Stimulated activated CD4-positive, alpha-beta T cell treated with anti-CD3 and anti-CD28 coated beads, Interleukin-1b, Interleukin-23, amount 100 ng/mL, for 1 hour (primary cell): ENCODE results near the gene HDDC3.
"Not testable (repeated sequence)": the region's sequence is repeated elsewhere in the genome, so short reads cannot be mapped to it uniquely, and the experiment has no call there.

Source experiments
- DNase-seq, 2 donors: peaks; one replicate each; pipeline ENCODE4 v3.0.0-alpha.2; 2020; ENCODE audit warnings: low read depth in 2 of 2

HDDC3 gene

DNA sequence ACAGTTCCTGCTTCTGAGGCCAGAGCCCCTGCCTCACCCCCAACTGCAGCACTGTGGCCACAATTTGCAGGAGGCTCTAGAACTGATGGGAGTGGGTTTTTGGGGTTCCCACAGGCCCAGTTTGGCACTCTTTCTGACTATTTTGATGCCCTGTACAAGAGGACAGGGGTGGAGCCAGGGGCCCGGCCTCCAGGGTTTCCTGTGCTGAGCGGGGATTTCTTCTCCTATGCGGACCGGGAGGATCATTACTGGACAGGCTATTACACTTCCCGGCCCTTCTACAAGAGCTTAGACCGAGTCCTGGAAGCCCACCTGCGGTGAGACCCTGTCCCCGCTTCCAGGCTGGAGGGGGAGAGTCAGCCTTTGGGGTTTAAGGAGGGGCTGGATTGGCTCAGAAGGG, 22.4 kb downstream of the HDDC3 start:
- no peak for DNase-seq

- not testable (repeated sequence) for DNase-seq
Observed at GRCh38 chr15:90909449-90909848, 22.9 kb downstream of the HDDC3 start.

DNA sequence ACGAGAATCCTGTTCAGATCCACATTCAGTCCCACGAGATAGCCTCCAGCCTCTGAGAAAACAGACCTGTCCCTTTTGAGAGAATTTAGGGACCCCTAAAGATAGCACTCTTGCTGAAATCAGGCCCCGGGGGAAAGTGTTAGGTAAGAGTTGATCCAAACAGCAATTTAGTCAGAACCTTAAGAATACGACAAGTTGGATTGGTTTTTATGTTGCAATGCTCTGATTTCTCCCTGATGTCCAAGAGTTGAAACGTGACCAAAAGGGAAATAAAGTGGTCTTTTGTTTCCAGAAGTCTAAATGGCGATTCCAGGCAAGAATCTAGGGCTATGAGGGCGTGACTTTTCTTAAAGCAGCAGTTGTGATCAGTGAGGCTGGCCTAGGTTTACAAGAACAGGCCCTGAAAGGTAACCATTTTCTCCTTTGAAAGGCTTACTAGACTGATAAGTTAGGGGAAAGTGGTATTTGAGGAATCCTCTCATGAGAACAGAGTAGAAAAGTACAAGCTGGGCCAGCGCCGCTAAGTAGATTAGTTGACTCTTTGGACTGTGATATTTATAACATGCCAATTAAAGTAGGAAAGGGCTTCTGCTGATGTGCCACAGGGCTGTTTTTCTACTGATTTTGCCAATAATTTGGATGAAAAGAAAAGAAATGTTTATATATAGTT, 24.4 kb downstream of the HDDC3 start:
- no peak for DNase-seq

DNA sequence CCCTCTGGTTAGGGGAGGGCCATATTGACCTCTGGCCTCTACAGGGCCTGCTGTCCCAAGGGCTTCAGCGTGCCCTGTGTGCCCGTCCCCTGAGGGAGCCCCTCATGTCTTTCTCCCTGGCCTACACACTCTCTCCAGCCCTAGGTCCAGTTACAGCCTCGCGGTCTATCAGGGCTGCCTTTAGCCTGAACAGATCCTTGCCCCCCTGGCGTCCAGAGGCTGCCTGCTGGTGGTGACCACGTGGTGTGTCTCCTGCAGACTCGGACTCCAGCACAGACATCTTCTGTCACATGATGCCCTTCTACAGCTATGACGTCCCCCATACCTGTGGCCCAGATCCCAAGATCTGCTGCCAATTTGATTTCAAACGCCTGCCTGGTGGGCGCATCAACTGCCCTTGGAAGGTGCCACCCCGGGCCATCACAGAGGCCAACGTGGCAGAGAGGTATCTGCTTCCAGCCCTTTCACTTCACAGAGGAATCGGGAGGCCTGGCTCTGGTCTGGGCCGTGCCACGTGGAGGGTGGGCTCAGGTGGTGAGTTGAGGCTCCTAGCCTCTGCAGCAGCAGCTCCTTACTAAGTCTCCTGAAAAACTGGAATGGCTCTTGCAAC, 25.2 kb downstream of the HDDC3 start:
- no peak for DNase-seq

GRCh38 chr15:90906181-90906849, 26.0 kb downstream of the HDDC3 start:
- DNase-seq: no peak

- DNase-seq: no peak
Observed at GRCh38 chr15:90905306-90906180, 26.8 kb downstream of the HDDC3 start.

DNA sequence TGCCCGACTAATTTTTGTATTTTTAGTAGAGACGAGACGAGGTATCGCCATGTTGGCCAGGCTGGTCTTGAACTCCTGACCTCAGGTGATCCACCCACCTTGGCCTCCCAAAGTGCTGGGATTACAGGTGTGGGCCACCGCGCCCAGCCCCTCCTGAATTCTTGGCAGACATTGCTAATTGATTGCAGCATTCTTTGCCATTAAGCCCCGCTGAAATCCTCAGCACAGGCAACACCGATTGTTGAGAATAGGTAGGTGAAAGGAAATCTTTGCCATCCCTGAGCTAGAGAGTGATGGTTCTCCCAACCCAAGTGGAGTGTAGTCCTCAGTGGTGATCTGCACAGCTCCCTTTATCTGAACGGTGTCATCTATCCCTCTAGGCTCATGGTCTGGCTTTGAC, 27.6 kb downstream of the HDDC3 start:
- DNase-seq: no peak

GRCh38 chr15:90903733-90904536, 28.4 kb downstream of the HDDC3 start:
- DNase-seq: no peak

GRCh38 chr15:90902840-90903732, 29.3 kb downstream of the HDDC3 start, which contains the start of gene MAN2A2:
MAN2A2 (plus strand) TSS chr15:90903302; CDS start chr15:90904208, 906 bp downstream.
- peak in 1 of 2 donors; percentile 59 for DNase-seq

- peak; percentile 24 to 41 for DNase-seq
Observed at GRCh38 chr15:90902040-90902839, 30.1 kb downstream of the HDDC3 start.

- DNase-seq: no peak
Observed at GRCh38 chr15:90901175-90902039, 30.9 kb downstream of the HDDC3 start.

DNA sequence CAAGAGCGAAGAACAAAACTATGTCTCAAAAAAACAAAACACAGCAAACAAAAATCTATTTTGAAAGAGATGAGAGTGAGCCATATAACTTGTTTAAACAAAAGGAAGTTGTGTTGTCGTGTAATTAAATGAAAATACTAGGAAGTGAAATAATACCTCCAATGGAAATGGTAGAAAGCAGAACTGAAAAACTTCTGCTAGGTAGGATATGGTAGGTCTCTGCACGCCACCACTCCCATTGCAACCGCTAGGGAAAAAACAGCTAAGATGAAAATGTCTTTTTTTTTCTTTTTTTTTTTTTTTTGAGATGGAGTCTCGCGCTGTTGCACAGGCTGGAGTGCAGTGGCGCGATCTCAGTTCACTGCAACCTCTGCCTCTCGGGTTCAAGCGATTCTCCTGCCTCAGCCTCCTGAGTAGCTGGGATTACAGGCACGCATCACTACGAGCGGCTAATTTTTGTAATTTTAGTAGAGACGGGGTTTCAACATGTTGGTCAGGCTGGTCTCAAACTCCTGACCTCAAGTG, 35.2 kb downstream of the HDDC3 start:
- not testable (repeated sequence) for DNase-seq

GRCh38 chr15:90895571-90896117, 36.7 kb downstream of the HDDC3 start:
- no peak for DNase-seq

DNA sequence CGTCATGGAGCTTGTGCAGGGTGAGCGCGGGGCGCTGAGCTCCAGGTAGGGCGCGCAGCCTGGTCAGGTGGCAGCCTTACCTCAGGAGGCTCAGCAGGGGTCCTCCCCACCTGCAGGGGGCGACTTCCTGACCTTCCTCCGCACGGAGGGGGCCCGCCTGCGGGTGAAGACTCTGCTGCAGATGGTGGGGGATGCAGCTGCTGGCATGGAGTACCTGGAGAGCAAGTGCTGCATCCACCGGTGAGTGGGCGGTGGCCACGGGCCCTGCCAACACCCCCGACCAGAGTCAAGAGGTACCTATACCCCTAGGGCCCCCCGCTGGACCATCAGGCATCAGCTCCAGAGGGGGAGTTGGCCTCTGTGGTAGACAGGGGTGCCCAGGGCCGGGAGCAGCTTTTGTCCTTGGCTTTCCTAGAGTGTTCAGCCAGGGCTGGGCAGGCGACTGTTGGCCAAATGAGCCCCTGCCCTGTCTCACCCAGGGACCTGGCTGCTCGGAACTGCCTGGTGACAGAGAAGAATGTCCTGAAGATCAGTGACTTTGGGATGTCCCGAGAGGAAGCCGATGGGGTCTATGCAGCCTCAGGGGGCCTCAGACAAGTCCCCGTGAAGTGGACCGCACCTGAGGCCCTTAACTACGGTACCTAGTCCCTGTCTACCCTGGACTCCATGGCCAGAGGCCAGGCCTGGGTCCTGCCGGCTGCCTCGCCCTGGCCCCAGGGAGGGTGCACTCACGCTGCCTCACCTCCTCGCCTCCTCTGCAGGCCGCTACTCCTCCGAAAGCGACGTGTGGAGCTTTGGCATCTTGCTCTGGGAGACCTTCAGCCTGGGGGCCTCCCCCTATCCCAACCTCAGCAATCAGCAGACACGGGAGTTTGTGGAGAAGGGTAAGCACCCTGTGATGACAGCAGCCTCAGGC, 38.9 kb downstream of the HDDC3 start:
- no peak for DNase-seq

DNA sequence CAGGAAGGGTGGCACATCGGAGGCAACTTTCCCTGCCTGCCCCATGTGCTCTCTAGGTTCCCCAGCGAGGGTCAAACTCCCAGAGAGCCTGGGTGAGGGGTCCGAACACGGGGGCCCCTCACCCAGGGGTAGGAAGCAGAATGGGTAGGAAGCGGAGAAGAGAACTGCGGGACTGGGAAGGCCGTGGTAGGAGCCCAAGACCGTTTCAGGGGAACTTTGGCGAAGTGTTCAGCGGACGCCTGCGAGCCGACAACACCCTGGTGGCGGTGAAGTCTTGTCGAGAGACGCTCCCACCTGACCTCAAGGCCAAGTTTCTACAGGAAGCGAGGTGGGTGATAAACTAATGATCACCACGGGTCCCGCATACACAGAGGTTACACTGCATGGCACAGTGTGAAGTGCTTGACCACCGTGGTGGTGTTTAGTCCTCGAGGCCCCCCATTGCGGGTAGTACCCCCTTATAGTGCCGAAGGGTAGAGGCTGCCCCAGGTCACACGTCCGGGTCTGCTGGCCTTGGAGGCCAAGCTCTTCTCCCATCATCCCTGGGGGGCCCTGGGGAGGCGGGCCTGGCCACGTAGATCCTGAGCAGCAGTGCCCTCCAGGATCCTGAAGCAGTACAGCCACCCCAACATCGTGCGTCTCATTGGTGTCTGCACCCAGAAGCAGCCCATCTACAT, 39.7 kb downstream of the HDDC3 start:
- DNase-seq: no peak

DNA sequence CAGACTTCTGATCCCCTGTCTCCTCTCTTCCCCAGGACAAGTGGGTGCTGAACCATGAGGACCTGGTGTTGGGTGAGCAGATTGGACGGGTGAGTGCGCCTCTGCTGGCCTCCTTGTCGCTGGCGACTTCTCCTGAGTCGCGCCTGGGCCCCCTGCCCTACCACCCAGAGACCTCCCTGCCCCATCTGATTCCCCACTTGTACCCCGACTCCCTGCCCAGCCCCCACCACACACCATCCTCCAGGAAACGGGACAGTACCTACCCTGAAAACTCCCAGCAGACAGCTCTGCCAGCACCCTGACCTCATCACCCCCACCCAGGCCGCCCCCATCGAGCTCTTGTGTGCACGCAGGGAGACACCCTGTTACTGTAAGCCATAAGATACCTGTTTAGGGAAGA, 40.3 kb downstream of the HDDC3 start:
- DNase-seq: no peak
